Daoy (cell line): ENCODE results near the gene TWSG1. TPM values are rescaled to one million over a fixed set of nuclear protein-coding genes. Genes with fewer than 3 reads are reported as not detected.
"Not testable (repeated sequence)": the region's sequence is repeated elsewhere in the genome, so short reads cannot be mapped to it uniquely, and the experiment has no call there.

Experiments used
- DNase-seq: peaks from one replicate; pipeline ENCODE4 v3.0.0-alpha.2; 2015; ENCODE audit warnings: low read depth
- total RNA-seq: library from RNA; depleted of rRNA; stranded (reverse); fragments of >200 nt; shearing (Covaris generic); gene quantifications from 2 replicates; pipeline ENCODE4 v1.2.3, GENCODE V29; 2014

The TWSG1 gene
- total RNA-seq, 1 experiment from 2014 or later: 15.0 TPM

DNA sequence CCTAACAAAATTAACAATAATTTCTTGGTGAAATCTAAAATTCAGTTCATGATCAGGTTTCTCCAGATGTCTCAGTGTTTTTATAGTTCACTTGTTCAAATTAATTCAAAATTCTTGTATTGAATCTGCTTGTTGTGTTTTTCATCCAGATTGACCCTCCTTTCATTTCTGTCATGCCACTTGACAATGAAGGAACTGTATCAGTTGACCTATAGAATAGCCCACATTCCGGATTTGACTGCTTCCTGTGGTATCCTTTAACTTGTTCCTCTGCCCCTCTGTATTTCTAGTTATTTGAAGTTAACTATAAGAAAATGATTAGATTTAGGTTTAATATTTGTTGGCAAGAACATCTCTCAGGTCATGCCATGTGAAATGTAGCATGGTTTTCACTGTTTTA is 53.3 kb downstream of the TWSG1 start:
- no peak for DNase-seq

DNA sequence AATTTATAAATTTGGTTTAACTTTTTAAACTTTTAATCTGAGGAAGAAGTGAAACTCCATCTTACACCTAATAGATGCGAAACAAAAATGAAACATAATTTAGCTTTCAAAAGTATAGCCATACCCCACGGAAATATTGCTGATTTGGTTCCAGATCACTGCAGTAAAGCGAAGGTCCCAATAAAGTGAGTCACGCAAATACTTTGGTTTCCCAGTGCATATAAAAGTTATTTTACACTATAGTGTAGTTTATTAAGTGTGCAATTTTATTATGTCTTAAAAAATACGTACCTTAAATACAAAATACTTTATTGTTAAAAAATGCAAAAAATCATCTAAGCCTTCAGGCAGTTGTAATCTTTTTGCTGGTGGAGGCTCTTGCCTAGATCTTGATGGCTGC is 55.1 kb downstream of the TWSG1 start:
- DNase-seq: no peak

DNA sequence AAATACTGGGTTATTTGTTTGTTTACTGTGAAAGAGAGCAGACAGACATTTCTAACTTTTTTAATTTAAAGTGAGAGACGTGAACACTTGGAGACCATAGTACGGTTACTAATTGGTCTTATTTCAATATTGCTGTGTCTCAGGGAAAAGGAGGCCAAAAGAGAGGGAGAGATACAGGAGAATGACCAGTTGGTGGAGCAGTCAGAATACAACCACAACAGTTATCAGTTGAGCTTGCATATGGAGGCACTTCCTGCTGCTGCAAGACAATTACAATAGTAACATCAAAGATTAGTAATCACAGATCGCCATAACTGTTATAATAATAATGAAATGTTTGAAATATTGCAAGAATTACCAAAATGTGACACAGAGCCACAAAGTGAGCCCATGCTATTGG is 58.2 kb downstream of the TWSG1 start:
- no peak for DNase-seq

DNA sequence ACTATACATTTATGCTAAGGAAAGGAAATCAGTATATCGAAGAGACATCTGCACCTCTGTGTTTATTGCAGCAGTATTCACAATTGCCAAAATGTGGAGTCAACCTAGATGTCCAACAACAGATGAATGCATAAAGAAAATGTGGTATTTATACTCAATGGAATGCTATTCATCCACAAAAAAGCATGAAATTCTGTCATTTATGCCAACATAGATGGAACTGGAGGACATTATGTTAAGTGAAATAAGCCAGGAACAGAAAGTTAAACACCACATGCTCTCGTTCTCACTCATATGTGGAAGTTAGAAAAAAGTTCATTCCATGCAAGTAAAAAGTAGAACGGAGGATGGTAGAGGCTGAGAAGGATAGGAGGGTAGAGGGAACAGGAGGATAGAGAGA is 59.5 kb downstream of the TWSG1 start:
- no peak for DNase-seq

DNA sequence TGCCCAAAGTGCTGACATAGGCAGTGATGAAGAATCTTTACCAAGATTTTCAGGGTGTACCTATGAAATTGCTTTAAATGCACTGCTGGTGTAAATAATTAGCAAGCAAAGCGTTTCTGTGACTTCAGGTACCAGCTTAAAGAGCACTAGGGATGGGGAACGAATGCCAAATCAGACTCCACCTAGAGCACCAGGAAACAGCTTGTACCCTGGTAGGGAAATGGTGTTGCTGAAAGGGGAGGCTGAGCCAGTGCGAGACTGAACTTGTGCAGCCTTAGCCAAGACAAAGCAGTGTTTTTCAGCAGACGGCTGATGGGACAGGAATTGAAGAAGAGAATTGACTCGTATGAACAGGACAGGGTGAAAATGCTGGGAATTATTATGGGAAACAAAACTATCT is 65.6 kb downstream of the TWSG1 start:
- no peak for DNase-seq

DNA sequence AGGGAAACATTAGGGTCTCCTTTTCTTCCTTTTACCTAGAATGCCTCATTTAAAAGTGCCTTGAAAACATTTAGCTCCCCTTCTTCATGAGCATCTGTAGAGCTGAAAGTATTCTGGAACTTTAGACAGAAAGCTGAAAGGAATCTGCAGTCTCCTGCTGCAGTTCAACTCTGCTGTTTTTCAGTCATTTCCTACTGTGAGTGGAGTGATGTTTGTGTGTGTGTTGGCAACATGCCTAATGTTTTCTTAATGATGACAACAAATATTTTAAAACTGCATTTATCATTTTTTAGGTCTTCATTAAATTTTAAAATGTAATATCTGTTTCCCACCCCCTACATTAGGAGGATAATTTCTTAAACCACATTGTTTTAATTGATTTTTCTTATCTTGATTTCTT is 66.6 kb downstream of the TWSG1 start:
- DNase-seq: no peak

DNA sequence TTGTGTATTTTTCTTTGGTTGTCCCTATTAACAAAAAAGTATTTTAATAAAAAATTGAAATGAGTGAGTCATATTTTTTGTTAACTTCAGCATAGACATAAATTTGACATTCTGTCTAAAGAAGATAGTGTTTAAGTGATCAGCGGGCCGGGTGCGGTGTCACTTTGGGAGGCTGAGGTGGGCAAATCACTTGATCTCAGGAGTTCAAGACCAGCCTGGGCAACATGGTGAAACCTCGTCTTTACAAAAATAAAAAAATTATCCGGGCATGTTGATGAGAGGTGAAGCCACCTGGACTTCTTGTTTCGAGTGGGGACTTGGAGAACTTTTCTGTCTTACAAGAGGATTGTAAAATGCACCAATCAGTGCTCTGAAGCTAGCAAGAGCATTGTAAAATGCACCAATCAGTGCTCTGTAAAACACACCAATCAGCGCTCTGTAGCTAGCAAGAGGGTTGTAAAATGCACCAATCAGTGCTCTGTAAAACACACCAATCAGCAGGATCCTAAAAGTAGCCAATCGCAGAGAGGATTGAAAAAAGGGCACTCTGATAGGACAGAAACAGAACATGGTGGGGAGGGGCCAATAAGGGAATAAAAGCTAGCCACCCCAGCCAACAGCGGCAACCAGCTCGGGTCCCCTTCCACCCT is 67.9 kb downstream of the TWSG1 start:
- not testable (repeated sequence) for DNase-seq

DNA sequence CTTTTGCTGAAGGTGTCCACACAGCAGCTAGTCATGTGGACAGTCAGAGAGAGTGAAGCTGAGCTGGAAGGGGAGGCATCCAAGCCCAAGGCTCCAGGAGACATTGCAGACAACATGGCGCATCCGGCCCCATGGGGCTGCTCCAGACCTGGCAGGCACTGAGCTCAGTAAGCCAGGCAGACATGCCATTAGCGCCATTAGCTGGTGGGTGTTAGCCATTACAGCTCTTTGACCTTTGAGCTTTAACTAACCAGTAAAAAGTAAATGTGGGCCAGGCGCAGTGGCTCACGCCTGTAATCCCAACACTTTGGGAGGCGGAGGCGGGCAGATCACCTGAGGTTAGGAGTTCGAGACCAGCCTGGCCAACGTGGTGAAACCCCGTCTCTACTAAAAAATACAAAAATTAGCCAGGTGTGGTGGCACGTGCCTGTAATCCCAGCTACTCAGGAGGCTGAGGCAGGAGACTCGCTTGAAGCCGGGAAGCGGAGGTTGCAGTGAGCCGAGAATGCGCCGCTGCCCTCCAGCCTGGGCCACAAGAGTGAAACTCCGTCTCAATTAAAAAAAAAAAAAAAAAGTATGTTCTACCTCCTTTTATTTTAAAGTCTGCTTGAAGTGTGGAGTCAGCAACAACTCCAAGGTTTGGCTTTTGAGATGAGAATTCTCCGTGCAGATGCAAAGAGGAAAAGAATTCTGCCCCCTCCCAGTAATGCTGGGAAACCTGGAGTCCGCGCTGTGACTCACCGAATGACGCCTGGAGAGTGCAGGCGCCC is 69.4 kb downstream of the TWSG1 start:
- DNase-seq: no peak

DNA sequence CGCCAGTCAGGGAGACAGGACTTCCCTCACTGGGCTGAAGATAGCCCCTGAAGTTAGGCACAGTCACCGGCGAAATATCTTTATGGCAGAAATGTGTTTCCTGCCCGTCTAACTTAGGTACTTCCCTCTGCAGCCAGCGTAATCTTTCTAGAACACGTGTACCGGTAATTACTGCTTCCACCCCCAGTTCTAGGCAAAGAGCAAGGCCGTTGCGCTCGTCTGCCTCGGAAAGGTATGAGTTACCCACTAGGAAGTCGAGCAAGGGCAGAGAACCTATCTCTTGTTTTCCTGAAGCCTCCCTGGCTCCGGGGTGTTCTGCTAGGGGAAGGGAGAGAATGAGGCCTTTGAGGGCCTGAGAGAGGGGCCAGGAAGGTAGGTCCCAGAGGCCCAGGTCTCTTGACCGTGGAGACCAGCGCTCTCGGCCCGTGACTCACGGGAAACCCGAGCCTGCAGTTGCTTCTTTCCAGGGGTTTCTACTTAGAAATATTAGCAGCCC is 70.0 kb downstream of the TWSG1 start:
- peak; percentile 80 for DNase-seq

DNA sequence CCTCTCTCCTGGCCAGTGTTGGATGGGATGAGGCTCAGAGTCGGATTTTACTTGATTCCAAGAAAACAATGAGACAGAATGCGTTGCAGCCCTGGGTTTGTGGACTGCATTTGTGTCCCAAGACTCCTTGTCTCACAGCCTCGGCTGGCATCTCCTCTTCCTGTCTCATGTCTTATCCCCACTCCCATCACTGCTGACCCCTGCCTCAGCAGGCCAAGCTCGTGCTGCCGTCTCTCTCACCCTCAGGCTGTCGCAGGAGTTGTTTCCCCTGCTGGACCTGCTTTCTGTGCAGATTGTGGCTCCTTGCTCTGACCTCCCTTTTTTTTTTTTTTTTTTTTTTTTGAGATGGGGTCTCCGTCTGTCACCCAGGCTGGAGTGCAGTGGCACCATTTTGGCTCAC is 70.6 kb downstream of the TWSG1 start:
- no peak for DNase-seq

DNA sequence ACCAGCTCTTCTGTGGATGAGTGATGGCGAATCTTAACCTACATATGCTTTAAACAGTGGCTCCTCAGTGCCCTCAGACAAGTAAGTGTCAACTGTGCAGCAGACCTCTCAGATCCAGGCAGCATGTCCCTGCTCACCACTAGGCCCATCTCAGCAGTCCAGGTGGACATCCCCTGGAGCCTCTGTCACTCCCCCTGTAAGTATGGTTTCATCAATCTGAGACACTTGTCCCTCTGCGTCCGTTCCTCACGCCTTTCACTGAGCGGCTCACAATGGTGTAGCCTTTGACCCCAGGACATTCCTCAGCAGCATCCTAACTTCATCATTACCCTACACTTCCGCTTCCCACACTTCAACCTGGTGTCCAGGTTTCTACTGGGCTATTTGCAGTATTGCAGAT is 71.4 kb downstream of the TWSG1 start:
- no peak for DNase-seq

DNA sequence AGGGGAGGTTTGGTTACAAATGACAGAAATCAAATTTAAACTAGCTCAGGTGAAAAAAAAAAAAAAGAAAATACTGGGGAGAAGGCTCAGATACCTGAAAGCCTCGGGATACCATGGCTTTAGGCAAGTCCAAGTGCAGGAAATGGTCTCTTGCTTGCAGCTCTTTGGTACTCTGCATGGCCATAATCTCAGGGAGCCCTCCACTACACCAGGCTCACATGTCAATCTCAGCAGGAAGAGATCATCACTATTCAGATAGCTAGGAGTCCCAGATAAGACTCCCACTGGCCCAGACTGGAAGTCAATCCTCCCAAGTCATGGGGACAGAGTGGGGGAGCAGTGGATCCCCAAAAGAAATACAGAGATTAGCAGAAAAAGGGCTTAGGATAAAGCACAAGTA is 75.9 kb downstream of the TWSG1 start:
- no peak for DNase-seq

DNA sequence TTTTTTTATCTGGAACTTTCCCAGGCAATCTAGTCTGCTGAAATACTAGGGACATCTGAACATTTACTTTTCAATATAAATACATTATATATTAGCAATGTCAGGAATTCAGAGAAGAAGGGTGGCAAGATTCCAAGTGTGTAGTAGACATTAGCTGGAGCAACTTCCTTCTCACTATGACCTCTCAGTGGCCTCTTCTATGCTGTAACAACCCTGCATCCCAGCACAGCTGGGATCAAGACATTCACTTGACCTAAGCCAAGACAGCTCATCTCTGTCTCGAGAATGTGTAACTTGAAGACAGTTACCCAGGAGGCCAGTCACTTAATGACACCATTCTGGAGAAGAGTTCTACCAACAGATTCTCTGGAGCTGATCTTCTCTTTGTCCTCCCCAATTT is 79.0 kb downstream of the TWSG1 start:
- DNase-seq: no peak

DNA sequence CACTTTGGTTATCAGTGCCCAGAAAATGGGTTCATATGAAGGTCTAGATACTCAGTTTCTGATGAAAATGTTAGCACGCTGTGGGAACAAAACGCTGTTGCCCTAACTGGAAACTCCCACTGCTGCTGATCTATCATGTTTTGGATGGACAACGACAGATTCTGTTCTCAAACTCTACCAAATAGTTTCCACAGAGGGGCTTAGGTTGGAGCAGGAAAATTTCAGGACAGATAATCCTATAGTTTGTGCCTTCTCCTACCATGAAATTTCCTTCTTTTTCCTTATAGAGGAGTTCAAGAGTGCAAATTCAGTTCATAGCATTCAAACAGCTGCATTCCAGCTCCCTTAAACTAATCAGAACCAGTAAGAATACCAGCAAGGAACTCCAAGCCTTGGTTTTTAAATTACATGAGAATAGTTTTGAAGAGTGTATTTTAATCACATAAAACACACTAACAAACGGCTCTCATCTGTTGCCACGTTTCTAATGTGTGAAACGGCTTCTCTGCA is 82.0 kb downstream of the TWSG1 start:
- DNase-seq: no peak

DNA sequence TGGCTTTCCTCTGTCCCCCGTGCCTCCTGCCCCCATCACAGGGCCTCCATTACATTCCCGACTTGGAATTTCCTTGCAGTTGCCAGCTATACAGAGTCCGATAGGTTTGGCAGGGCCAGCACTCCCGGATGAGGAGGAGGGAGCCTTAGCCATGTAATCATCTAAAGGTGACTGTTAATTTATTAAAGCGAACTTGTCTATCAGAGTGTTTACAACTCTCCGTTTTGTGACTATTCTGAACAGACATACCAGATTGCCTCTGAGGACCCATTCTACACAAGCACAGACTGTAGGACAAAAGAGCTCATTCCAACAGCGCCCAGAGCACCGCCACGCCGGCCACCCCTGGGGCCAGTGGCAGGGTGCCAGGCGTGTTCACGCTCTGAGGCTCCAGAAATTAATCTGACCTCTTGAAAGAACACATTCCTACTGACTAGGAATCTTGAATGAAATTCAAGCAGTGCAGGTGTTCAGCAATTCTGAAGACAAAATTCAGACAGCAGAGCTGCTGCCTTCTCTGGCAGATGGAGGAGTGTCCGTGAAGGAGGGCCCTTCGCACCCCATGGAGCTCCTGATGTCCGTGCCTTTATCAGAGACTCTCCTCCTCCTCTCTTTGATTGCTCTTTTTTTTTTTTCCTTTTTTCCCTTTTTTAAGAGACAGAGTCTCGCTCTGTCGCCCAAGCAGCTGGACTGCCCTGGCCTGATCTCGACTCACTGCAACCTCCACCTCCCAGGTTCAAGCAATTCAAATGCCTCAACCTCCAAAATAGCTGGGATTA is 82.7 kb downstream of the TWSG1 start:
- peak; percentile 49 for DNase-seq

DNA sequence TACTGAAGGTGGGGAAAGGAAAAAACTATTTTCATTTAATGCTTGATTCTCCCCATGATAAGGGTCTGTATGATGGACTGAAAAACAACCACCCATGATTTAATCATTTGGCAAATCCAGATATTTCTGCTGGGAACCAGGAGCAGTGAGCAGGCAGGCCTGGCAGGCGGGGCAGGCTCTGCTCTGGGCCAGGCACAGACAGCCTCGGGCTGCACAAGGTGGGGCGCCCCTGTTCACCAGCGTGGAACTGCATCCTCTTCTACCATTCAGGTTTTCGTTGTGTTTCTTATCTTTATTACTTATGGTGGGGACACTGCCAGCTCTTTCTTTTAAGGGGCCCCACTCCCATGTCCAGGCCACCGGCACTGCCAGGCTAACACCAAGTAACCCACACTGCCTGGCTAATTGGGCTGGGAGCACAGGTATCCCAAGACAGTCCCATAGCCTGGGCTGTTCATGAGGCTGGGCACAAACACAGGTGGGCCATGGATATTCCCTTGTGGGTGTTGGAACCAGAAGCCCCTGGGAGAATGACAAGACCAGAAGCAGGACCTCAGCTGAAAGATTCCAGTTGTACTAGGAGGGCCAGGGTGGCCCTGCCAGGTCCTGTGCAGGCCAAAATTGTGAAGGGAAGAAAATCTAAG is 83.6 kb downstream of the TWSG1 start:
- DNase-seq: no peak

DNA sequence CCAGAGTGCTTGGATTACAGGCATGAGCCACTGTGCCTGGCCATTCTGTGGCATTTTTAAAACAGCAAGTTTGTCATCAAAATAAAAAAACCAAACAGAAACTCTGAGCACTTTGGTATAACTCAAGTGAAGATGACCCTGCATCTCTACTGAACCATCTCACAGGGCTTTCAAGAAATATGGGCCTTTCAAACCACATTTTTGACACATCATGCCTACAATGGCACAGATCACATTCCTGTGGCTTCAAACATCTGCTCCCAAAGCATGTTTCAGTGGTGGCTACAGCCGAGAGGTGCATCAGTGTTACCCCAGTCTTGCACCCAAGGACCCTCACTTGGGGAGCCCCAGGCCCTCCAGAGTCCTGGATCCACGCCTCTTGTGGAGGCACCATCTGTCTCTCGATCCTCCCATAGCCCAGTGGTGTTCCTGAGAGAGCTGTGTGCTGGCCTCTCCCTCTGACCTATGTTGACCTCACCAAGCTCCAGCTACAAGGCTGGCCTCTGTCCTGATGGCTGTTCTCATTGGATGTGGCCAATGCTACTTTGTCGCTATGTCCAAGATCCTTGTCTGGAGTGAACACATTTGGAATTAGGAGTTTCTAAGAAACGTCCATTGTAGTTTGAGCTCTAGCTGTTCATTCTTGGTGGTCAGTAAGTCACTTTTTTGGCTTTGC is 85.5 kb downstream of the TWSG1 start:
- no peak for DNase-seq

DNA sequence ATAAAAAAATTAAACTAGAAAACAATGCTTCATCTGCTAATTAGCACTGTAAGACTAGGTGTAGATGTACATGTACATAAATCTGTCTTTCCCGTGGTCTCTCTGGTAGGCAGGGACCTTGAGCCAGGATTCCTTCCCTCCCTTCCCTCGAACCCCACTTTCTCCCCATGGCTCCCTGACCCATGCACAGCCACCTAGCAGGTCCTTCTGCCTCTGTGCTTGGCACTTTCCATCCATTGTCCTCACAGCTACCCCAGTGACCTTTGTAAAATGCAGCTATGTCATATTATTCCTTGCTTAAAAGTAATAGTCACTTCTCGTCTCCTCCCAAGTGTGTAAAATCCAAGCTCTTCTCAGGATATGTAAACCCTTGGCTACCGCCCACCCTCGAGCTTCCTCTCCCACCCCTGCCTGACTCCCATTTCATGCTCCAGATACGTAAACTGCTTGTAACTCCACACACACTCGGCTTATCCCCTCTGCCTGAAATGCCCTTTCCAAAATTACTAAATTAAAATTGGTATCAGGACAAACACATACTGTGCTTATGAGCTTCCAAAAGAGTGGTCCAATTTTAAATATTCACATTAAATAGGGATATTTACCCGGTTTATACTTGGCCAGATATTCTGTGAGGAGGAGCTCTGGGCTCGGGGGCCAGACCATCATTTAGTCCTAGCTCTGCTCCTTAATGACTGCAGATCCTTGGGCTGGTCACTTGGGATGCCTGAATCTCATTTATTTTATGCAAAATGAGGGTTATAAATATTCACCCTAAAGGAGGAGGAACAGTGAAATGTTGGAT is 86.7 kb downstream of the TWSG1 start:
- no peak for DNase-seq

DNA sequence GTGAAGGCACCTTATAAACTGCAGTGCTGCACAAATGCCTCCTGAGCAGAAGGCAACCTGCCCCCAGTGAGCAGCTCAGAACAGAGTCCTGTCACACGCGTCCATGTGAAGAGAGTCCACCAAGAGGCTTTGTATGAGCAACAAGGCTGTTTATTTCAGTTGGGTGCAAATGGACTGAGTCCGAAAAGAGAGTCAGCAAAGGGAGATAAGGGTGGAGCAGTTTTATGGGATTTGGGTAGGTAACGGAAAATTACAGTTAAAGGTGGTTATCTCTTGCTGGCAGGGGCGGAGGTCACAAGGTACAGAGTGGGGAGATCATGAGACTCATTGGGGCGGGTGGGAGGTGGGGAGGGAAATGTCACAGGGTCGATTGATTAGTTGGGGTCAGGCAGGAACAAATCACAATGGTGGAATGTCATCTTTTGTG is 87.3 kb downstream of the TWSG1 start:
- no peak for DNase-seq

DNA sequence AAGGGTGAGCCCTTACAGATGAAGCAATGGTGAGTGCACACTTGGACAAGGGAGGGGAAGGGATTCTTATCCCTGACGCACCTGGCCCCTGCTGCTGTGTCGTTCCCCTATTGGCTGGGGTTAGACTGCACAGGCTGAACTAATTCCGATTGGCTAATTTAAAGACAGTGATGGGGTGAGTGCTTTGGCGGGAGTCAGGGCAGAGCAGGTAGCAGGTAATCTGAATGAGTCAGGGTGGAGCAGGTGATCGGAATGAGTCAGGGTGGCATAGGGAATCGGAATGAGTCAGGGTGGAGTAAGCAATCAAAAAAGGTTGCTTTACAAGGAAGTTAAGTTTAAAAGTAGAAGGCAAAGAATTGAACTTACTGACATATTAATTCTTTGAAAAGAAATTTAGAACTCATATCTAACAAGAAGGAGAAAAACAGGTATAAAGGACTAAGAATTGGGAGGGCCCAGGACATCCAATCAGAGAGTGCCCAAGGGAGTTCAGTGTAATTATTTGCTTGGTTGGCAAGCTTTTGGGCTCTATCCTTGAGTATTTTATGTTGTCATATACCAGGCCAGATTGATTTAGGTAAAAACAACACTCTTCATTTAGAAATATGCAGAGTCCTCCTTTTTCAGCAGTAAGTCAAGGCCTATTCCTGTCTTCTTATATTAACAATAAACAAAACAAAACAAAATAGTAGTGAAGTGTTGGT is 88.4 kb downstream of the TWSG1 start:
- DNase-seq: no peak
